HepG2 (cell line): ENCODE measurements around the gene HLA-DPA1. TPM values are rescaled to one million over a fixed set of nuclear protein-coding genes. Genes with fewer than 3 reads are reported as not detected.

Experiments used
- ATAC-seq: fragments of 200-7000 bp; cut with Tn5 transposase; 3 replicates; pipeline ENCODE4 v1.9.1; 2020; ENCODE audit warnings: mild to moderate bottlenecking, moderate library complexity
- BruUV-seq: library from RNA; stranded (reverse); fragments of 400-500 nt; replicated peaks from 2 replicates; lab custom pipeline; 2021; lab: Mats Ljungman, UMichigan
- CTCF ChIA-PET: fragments of 300-600 bp; formaldehyde crosslinking; extraction: SDS; loops from one replicate; lab custom pipeline; 2021; ENCODE audit warnings: low total read pairs, inconsistent platforms, low intra/inter-chr PET ratio; lab: Yijun Ruan, JAX
- POLR2A ChIA-PET: fragments of 350-600 bp; sonication (Branson Sonifier 250); formaldehyde crosslinking; loops from one replicate; lab custom pipeline; 2020; ENCODE audit warnings: antibody characterized with exemption, inconsistent platforms; lab: Yijun Ruan, JAX
- DNase-seq: peaks from one replicate; pipeline ENCODE4 v3.0.0-alpha.2; 2015; ENCODE audit warnings: low spot score
- FAIRE-seq: peaks from 3 replicates; lab custom pipeline; 2011; peaks lifted over from hg19 to GRCh38; lab: Jason Lieb, UNC
- H2AFZ ChIP-seq: one replicate; pipeline ENCODE4 v1.6.1; 2011; ENCODE audit warnings: low read length, inconsistent platforms
- H3K27ac ChIP-seq: fragments of 300-600 bp; 3 replicates; pipeline ENCODE4 v1.8.0; 2011; ENCODE audit warnings: mixed run types, mild to moderate bottlenecking, mixed read lengths, low read length, inconsistent platforms; ENCODE audit not compliant: insufficient read depth; ENCODE audit errors: extremely low read length
- H3K27me3 ChIP-seq, 2 experiments: fragments of 200-600 bp in 1 of 2; 2 replicates in 1 of 2; 3 replicates in 1 of 2; pipeline versions ENCODE4 v1.6.0 to v1.8.0; 2011; ENCODE audit warnings: low read length in 2 of 2, mild to moderate bottlenecking in 2 of 2, moderate library complexity in 2 of 2, inconsistent platforms in 1 of 2; ENCODE audit not compliant: insufficient read depth in 2 of 2, control insufficient read depth in 1 of 2
- H3K36me3 ChIP-seq, 2 experiments: fragments of 200-600 bp in 1 of 2; replicated peaks in 1 of 2; 2 replicates in 1 of 2; 3 replicates in 1 of 2; pipeline versions ENCODE4 v1.5.1 to v1.8.0; 2011; ENCODE audit warnings: low read length in 2 of 2, inconsistent platforms in 1 of 2; ENCODE audit not compliant: insufficient read depth in 2 of 2, control insufficient read depth in 1 of 2
- H3K4me1 ChIP-seq: 2 replicates; pipeline ENCODE4 v1.5.1; 2012; ENCODE audit warnings: low read length, inconsistent platforms; ENCODE audit not compliant: insufficient read depth
- H3K4me2 ChIP-seq: 2 replicates; pipeline ENCODE4 v1.6.0; 2011; ENCODE audit warnings: low read depth, low read length, inconsistent platforms
- H3K4me3 ChIP-seq, 3 experiments: fragments of 200-600 bp in 1 of 3; sonication (generic), shearing (Covaris generic) in 1 of 3; replicated peaks in 1 of 3; 2 replicates each; pipeline ENCODE4 v1.5.1; 2011 to 2016; ENCODE audit warnings: low read length in 3 of 3, inconsistent platforms in 2 of 3, low read depth in 2 of 3, mild to moderate bottlenecking in 2 of 3, control low read depth in 1 of 3, mixed read lengths in 1 of 3; ENCODE audit not compliant: insufficient read depth in 1 of 3
- H3K79me2 ChIP-seq: one replicate; pipeline ENCODE4 v1.6.1; 2011; ENCODE audit warnings: low read length, inconsistent platforms; ENCODE audit not compliant: insufficient read depth
- H3K9ac ChIP-seq: 2 replicates; pipeline ENCODE4 v1.6.0; 2011; ENCODE audit warnings: mild to moderate bottlenecking, low read depth, low read length, inconsistent platforms; ENCODE audit not compliant: insufficient read depth
- H3K9me3 ChIP-seq: 2 replicates; pipeline ENCODE4 v1.5.1; 2012; ENCODE audit warnings: mild to moderate bottlenecking, low read length
- H4K20me1 ChIP-seq: 2 replicates; pipeline ENCODE4 v1.6.0; 2011; ENCODE audit warnings: inconsistent platforms, mild to moderate bottlenecking, low read length, moderate library complexity; ENCODE audit not compliant: insufficient read depth
- CBFB ChIP-seq: sonication (generic); formaldehyde crosslinking; IDR thresholded peaks from 2 replicates; pipeline ENCODE4 v1.4.0; 2020; ENCODE audit warnings: missing genetic modification reagents
- E2F5 ChIP-seq: sonication (generic); formaldehyde crosslinking; conservative IDR thresholded peaks from 2 replicates; pipeline ENCODE4 v1.4.0; 2020; ENCODE audit warnings: missing genetic modification reagents
- FLYWCH1 ChIP-seq: sonication (generic); formaldehyde crosslinking; IDR thresholded peaks from 2 replicates; pipeline ENCODE4 v1.8.1; 2023; ENCODE audit warnings: mild to moderate bottlenecking, missing genetic modification reagents
- KLF13 ChIP-seq: sonication (generic); formaldehyde crosslinking; IDR thresholded peaks from 2 replicates; pipeline ENCODE4 v1.4.0; 2020; ENCODE audit warnings: mild to moderate bottlenecking, missing genetic modification reagents
- PRMT3 ChIP-seq: sonication (generic); formaldehyde crosslinking; IDR thresholded peaks from 2 replicates; pipeline ENCODE4 v1.8.1; 2022; ENCODE audit warnings: low read depth, mild to moderate bottlenecking, moderate library complexity, missing genetic modification reagents, borderline replicate concordance
- RFX5 ChIP-seq: IDR thresholded peaks from 2 replicates; pipeline ENCODE4 v1.6.1; 2011; ENCODE audit warnings: low read depth, low read length, improper control_type of control experiment
- RFXAP ChIP-seq: sonication (generic); formaldehyde crosslinking; IDR thresholded peaks from 2 replicates; pipeline ENCODE4 v1.4.0; 2020; ENCODE audit warnings: missing genetic modification reagents, borderline replicate concordance
- SMYD3 ChIP-seq: sonication (generic); formaldehyde crosslinking; IDR thresholded peaks from 2 replicates; pipeline ENCODE4 v1.8.1; 2023; ENCODE audit warnings: mild to moderate bottlenecking, missing genetic modification reagents
- ZFP62 ChIP-seq: sonication (generic); formaldehyde crosslinking; IDR thresholded peaks from 2 replicates; pipeline ENCODE4 v1.4.0; 2020; ENCODE audit warnings: missing genetic modification reagents
- ZFX ChIP-seq: sonication (generic); formaldehyde crosslinking; IDR thresholded peaks from 2 replicates; pipeline ENCODE4 v1.4.0; 2020; ENCODE audit warnings: mild to moderate bottlenecking, low read depth, missing genetic modification reagents, moderate library complexity
- ZHX1 ChIP-seq: sonication (generic); formaldehyde crosslinking; IDR thresholded peaks from 2 replicates; pipeline ENCODE4 v1.8.1; 2022; ENCODE audit warnings: low read depth, mild to moderate bottlenecking, missing genetic modification reagents
- ZNF274 ChIP-seq: sonication (generic); formaldehyde crosslinking; IDR thresholded peaks from 2 replicates; pipeline ENCODE4 v1.5.1; 2020; ENCODE audit warnings: mild to moderate bottlenecking, missing genetic modification reagents
- ZNF282 ChIP-seq: fragments of 450-650 bp; IDR thresholded peaks from 2 replicates; pipeline ENCODE4 v1.6.1; 2018; ENCODE audit not compliant: partially characterized antibody
- ZNF329 ChIP-seq: sonication (generic); formaldehyde crosslinking; IDR thresholded peaks from 2 replicates; pipeline ENCODE4 v1.9.0; 2021; ENCODE audit warnings: low read depth, mild to moderate bottlenecking, missing genetic modification reagents
- ZNF446 ChIP-seq: sonication (generic); formaldehyde crosslinking; IDR thresholded peaks from 2 replicates; pipeline ENCODE4 v1.5.0; 2020; ENCODE audit warnings: mild to moderate bottlenecking, missing genetic modification reagents
- ZNF546 ChIP-seq: sonication (generic); formaldehyde crosslinking; conservative IDR thresholded peaks from 2 replicates; pipeline ENCODE4 v1.8.1; 2023; ENCODE audit warnings: mild to moderate bottlenecking, missing genetic modification reagents
- ZNF563 ChIP-seq: sonication (generic); formaldehyde crosslinking; IDR thresholded peaks from 2 replicates; pipeline ENCODE4 v1.8.0; 2022; ENCODE audit warnings: mild to moderate bottlenecking, moderate library complexity, missing genetic modification reagents
- WGBS: methylation state at CpG from one replicate; pipeline ENCODE4 v1.1.6; 2017; ENCODE audit warnings: low lambda C conversion rate; 5-methylcytosine and 5-hydroxymethylcytosine counted together
- in situ Hi-C: cut with HindIII; loops from 2 replicates; pipeline ENCODE4 v1.10.0; 2017; ENCODE audit warnings: low pct_unique_long_range_greater_than_20kb; ENCODE audit not compliant: extremely low pct_ligation_motif_present
- intact Hi-C: fragments of 100-400 bp; cut with micrococcal nuclease; formaldehyde crosslinking; loops from one replicate; pipeline ENCODE4 v1.10.0; 2022; ENCODE audit not compliant: unreplicated experiment
- polyA plus RNA-seq, 8 experiments: library from polyadenylated mRNA; depleted of rRNA in 3 of 8; stranded (reverse) in 7 of 8; unstranded in 1 of 8; fragments of >200 nt; fragmentation: Illumina TruSeq in 4 of 8; extraction: Trizol in 4 of 8; gene quantifications; 2 replicates each; pipeline versions ENCODE4 v1.2.1 to v1.2.3, GENCODE V29; 2011 to 2016; ENCODE audit warnings: low read depth in 4 of 8, missing spikeins in 1 of 8, mixed read lengths in 1 of 8; ENCODE audit not compliant: insufficient read depth in 1 of 8
- total RNA-seq, 5 experiments: library from RNA; depleted of rRNA; stranded (reverse); fragments of >200 nt; fragmentation: Illumina TruSeq; extraction: Trizol; gene quantifications; 2 replicates each; pipeline ENCODE4 v1.2.3, GENCODE V29; 2016; ENCODE audit warnings: low read depth in 1 of 5

HLA-DPA1 gene
- total and polyA plus RNA-seq, 2 of the 13 experiments (the other 11 are each of a cell fraction or from before 2014, with no cell fraction given), result not detected

- H3K27ac ChIP-seq, result no peak overlapping the region
- H4K20me1 ChIP-seq, result no peaks in the 10 kb centered on the region
- in situ Hi-C loops (loop anchor here (5.0 to 10.0 kb wide), 3 partner anchors 63 to 228 kb away; no protein-coding TSS in a partner anchor), intact Hi-C loops (no loop called here)
- no peaks in the 10 kb centered on the region for H3K4me1 ChIP-seq
- no peaks in the 10 kb centered on the region for H3K79me2 ChIP-seq
- peaks cover 1 to 51% of the 10 kb centered on the region in 2 experiments; a peak in 3 of 5 replicates for H3K27me3 ChIP-seq
- no peaks in the 10 kb centered on the region for H3K36me3 ChIP-seq
- ATAC-seq, result no peak
- H2AFZ ChIP-seq, result no peak overlapping the region
- no peak overlapping the region for H3K4me3 ChIP-seq
- POLR2A ChIA-PET, result no interaction called here
- H3K9ac ChIP-seq, result no peak overlapping the region
- TF ChIP-seq RFXAP (CRISPR knock-in tag) (no peak), RFX5 (peak; percentile 55; the same call in 1 of the 2 replicates)
- TF ChIP-seq, all 625 proteins: peak for 1
- 3% methylated on average over 5 of the region's 6 CpGs for WGBS
- CTCF ChIA-PET, result no interaction called here
- Histone ChIP-seq H3K9me3 (no peaks in the 10 kb centered on the region), H3K4me2 (0 out of 2 replicates have a peak overlapping the region, but pooled peaks have one; percentile 5)
- DNase-seq (no peak), FAIRE-seq (no peak)
- BruUV-seq, result no TSS peak
These were observed 54.5 kb downstream of the HLA-DPA1 start for GRCh38 chr6:33018904-33019303.

GRCh38 chr6:33018418-33018817 is 55.0 kb downstream of the HLA-DPA1 start:
- ATAC-seq (no peak), DNase-seq (no peak), FAIRE-seq (no peak)
- Histone ChIP-seq H3K4me2 (no peak overlapping the region), H3K4me3 (no peak overlapping the region), H4K20me1 (no peaks in the 10 kb centered on the region), H3K27ac (no peak overlapping the region), H3K79me2 (no peaks in the 10 kb centered on the region), H3K27me3 (peaks cover 1 to 56% of the 10 kb centered on the region in 2 experiments; a peak in 3 of 5 replicates), H2AFZ (no peak overlapping the region), H3K4me1 (no peaks in the 10 kb centered on the region), H3K9me3 (no peaks in the 10 kb centered on the region), H3K36me3 (no peaks in the 10 kb centered on the region), H3K9ac (no peak overlapping the region)
- in situ Hi-C loops, result loop anchor here (5.0 to 10.0 kb wide), 3 partner anchors 64 to 229 kb away; no protein-coding TSS in a partner anchor
- intact Hi-C loops, result no loop called here
- no TSS peak for BruUV-seq
- POLR2A ChIA-PET, result no interaction called here
- CTCF ChIA-PET, result no interaction called here
- TF ChIP-seq CBFB (CRISPR knock-in tag) (no peak), ZNF282 (no peak), ZNF329 (no peak), KLF13 (no peak), ZNF446 (CRISPR knock-in tag) (no peak), E2F5 (CRISPR knock-in tag) (no peak), FLYWCH1 (CRISPR knock-in tag) (no peak), ZFX (CRISPR knock-in tag) (no peak), ZNF563 (CRISPR knock-in tag) (no peak), ZFP62 (CRISPR knock-in tag) (no peak), SMYD3 (CRISPR knock-in tag) (no peak), ZHX1 (CRISPR knock-in tag) (no peak), ZNF546 (CRISPR knock-in tag) (no peak), PRMT3 (CRISPR knock-in tag) (no peak), ZNF274 (CRISPR knock-in tag) (no peak)
